Endodermal cell (in vitro differentiated cells): ENCODE measurements around the gene LGR6. TPM values are rescaled to one million over a fixed set of nuclear protein-coding genes. Genes with fewer than 3 reads are reported as not detected.
A peak's percentile ranks its signal among the peaks of the same experiment; 100 is the strongest.

Source experiments
- DNase-seq: peaks from one replicate; pipeline ENCODE4 v3.0.0-alpha.2; 2017
- H3K27ac ChIP-seq: 2 replicates; pipeline ENCODE4 v1.5.1; 2013; ENCODE audit warnings: mild to moderate bottlenecking, low read depth, low read length, moderate library complexity
- H3K27me3 ChIP-seq: 2 replicates; pipeline ENCODE4 v1.6.1; 2013; ENCODE audit warnings: mild to moderate bottlenecking, low read length, moderate library complexity; ENCODE audit not compliant: insufficient read depth, control insufficient read depth, poor library complexity, severe bottlenecking
- H3K36me3 ChIP-seq: 2 replicates; pipeline ENCODE4 v1.7.0; 2013; ENCODE audit warnings: mild to moderate bottlenecking, low read length, moderate library complexity; ENCODE audit not compliant: control insufficient read depth, insufficient read depth
- H3K4me1 ChIP-seq: one replicate; pipeline ENCODE4 v1.7.0; 2013; ENCODE audit warnings: low read length; ENCODE audit not compliant: control insufficient read depth, insufficient read depth
- H3K4me3 ChIP-seq: 2 replicates; pipeline ENCODE4 v1.5.1; 2013; ENCODE audit warnings: mild to moderate bottlenecking, low read length, moderate library complexity
- H3K9ac ChIP-seq: 2 replicates; pipeline ENCODE4 v1.6.1; 2013; ENCODE audit warnings: mild to moderate bottlenecking, low read length, moderate library complexity; ENCODE audit not compliant: poor library complexity, severe bottlenecking; ENCODE audit errors: extremely low read depth
- H3K9me3 ChIP-seq: 2 replicates; pipeline ENCODE4 v1.6.1; 2013; ENCODE audit warnings: mild to moderate bottlenecking, low read length, moderate library complexity; ENCODE audit not compliant: control insufficient read depth
- H3K27ac Mint-ChIP-seq: 2 replicates; pipeline ENCODE4 v1.8.0; 2020; ENCODE audit warnings: mixed read lengths
- H3K27me3 Mint-ChIP-seq: 2 replicates; pipeline ENCODE4 v1.8.0; 2021; ENCODE audit warnings: mild to moderate bottlenecking, mixed read lengths; ENCODE audit not compliant: insufficient read depth
- H3K36me3 Mint-ChIP-seq: 2 replicates; pipeline ENCODE4 v1.8.0; 2020; ENCODE audit warnings: low read depth, mixed read lengths
- H3K4me1 Mint-ChIP-seq: 2 replicates; pipeline ENCODE4 v1.8.0; 2020; ENCODE audit warnings: mixed read lengths
- H3K4me3 Mint-ChIP-seq: 2 replicates; pipeline ENCODE4 v1.8.0; 2020; ENCODE audit warnings: mild to moderate bottlenecking, moderate library complexity, mixed read lengths
- H3K9me3 Mint-ChIP-seq: 2 replicates; pipeline ENCODE4 v1.8.0; 2020; ENCODE audit warnings: mild to moderate bottlenecking, mixed read lengths
- CTCF ChIP-seq: fragments of 200-600 bp; sonication (generic); conservative IDR thresholded peaks from 2 replicates; pipeline ENCODE4 v1.5.0; 2021; ENCODE audit warnings: antibody characterized with exemption, mild to moderate bottlenecking
- WGBS, 2 experiments: methylation state at CpG; one replicate each; pipeline versions ENCODE4 v1.1.5 to v1.1.7; 2013; ENCODE audit warnings: missing lambda C conversion rate in 2 of 2, mixed read lengths in 1 of 2; ENCODE audit not compliant: insufficient coverage in 1 of 2, insufficient read length in 1 of 2; 5-methylcytosine and 5-hydroxymethylcytosine counted together
- total RNA-seq, 2 donors: library from RNA; stranded (reverse); fragmentation: NEBNext Ultra II Directional in 1 of 2; extraction: Animal tissue kit (Norgen Biotek cat#: 25700) in 1 of 2; gene quantifications; 2 replicates in 1 of 2; 3 replicates in 1 of 2; pipeline ENCODE4 v1.2.1, GENCODE V29; 2021

The LGR6 gene
- total RNA-seq, 2 donors from 2014 or later = 0.73 to 1.5 TPM

- H3K4me1 Mint-ChIP-seq = peaks cover 4% of the 10 kb centered on the region
- no peak overlapping the region for H3K4me3 Mint-ChIP-seq
- H3K4me1 ChIP-seq = no peaks in the 10 kb centered on the region
- no peaks in the 10 kb centered on the region for H3K27me3 Mint-ChIP-seq
- H3K4me3 ChIP-seq = no peak overlapping the region
- H3K36me3 Mint-ChIP-seq = no peaks in the 10 kb centered on the region
- WGBS, 2 experiments = 91 to 94% methylated on average over 2 of the region's 2 CpGs
- no peak overlapping the region for H3K9ac ChIP-seq
- DNase-seq = no peak
- no peaks in the 10 kb centered on the region for H3K9me3 Mint-ChIP-seq
- no peaks in the 10 kb centered on the region for H3K36me3 ChIP-seq
- H3K27me3 ChIP-seq = no peaks in the 10 kb centered on the region
- TF ChIP-seq CTCF = no peak
- H3K27ac Mint-ChIP-seq = no peak overlapping the region
- no peak overlapping the region for H3K27ac ChIP-seq
- H3K9me3 ChIP-seq = no peaks in the 10 kb centered on the region
Measured at GRCh38 chr1:202151045-202151444, 42.6 kb upstream of the LGR6 start.

- Histone ChIP-seq H3K9ac (no peak overlapping the region), H3K4me1 (no peaks in the 10 kb centered on the region), H3K27me3 (no peaks in the 10 kb centered on the region), H3K9me3 (no peaks in the 10 kb centered on the region), H3K36me3 (no peaks in the 10 kb centered on the region), H3K27ac (no peak overlapping the region), H3K4me3 (no peak overlapping the region)
- H3K27me3 Mint-ChIP-seq = no peaks in the 10 kb centered on the region
- no peak overlapping the region for H3K4me3 Mint-ChIP-seq
- no peaks in the 10 kb centered on the region for H3K36me3 Mint-ChIP-seq
- DNase-seq = no peak
- H3K4me1 Mint-ChIP-seq = peaks cover 7% of the 10 kb centered on the region
- TF ChIP-seq CTCF = peak; percentile 12
- H3K27ac Mint-ChIP-seq = no peak overlapping the region
- 87 to 91% methylated on average over 8 to 10 of the region's 10 CpGs for WGBS, 2 experiments
- H3K9me3 Mint-ChIP-seq = no peaks in the 10 kb centered on the region
Measured at GRCh38 chr1:202152399-202152798, 41.2 kb upstream of the LGR6 start.

- no peaks in the 10 kb centered on the region for H3K36me3 ChIP-seq
- no peak for DNase-seq
- H3K36me3 Mint-ChIP-seq = no peaks in the 10 kb centered on the region
- no peak overlapping the region for H3K27ac ChIP-seq
- TF ChIP-seq CTCF = no peak
- H3K27me3 Mint-ChIP-seq = no peaks in the 10 kb centered on the region
- no peaks in the 10 kb centered on the region for H3K27me3 ChIP-seq
- no peaks in the 10 kb centered on the region for H3K9me3 Mint-ChIP-seq
- no peak overlapping the region for H3K27ac Mint-ChIP-seq
- peaks cover 7% of the 10 kb centered on the region for H3K4me1 Mint-ChIP-seq
- whole genome bisulfite sequencing, 2 experiments = 93 to 95% methylated on average over 2 to 4 of the region's 4 CpGs
- no peaks in the 10 kb centered on the region for H3K4me1 ChIP-seq
- H3K9ac ChIP-seq = no peak overlapping the region
- H3K9me3 ChIP-seq = no peaks in the 10 kb centered on the region
- H3K4me3 Mint-ChIP-seq = no peak overlapping the region
- H3K4me3 ChIP-seq = no peak overlapping the region
Measured at GRCh38 chr1:202153284-202153683, 40.3 kb upstream of the LGR6 start.
